ENCODE measurements around the gene MMRN1.

Gene MMRN1

DNA sequence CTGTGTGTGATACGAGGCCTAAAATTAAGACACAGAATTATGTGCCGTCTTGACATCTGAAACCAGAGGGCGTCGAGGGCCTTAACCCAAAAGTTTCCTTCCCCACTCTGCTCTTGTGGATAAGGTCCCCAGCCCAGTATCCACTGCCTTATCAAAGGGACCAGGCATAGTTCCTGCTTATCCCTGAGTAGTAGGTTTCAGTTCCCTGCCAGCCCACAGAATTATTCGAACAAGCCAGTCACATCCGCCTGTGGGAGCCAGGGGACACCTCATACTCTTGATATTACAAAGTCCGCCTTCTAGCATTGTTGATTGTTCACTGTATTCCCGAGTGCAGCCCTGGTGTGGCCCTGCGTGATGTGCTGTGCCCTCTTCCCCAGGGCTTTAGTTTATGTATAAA lies 5.4 kb upstream of the MMRN1 start:
- no peak overlapping the region for H2AFZ ChIP-seq (ENCODE audit: low read length)
- no peaks in the 10 kb centered on the region for H3K27me3 ChIP-seq (replicated peaks; ENCODE audit: insufficient read depth, low read length)
- H3K9me2 ChIP-seq (replicated peaks; ENCODE audit: insufficient read depth, low read length), result no peaks in the 10 kb centered on the region

GRCh38 chr4:89897867-89898266 lies 3.2 kb downstream of the MMRN1 start:
- Histone ChIP-seq H3K27me3 (replicated peaks; ENCODE audit: insufficient read depth, low read length) (no peaks in the 10 kb centered on the region), H3F3A (ENCODE audit: insufficient read depth, low read length) (0 out of 2 replicates have a peak, but pooled peaks cover 3% of the 10 kb centered on the region), H3K27ac (ENCODE audit: low read length) (no peak overlapping the region), H3K4me1 (ENCODE audit: low read length) (peaks cover 25% of the 10 kb centered on the region), H3K9me3 (replicated peaks; ENCODE audit: insufficient read depth, low read length) (no peaks in the 10 kb centered on the region), H4K20me1 (ENCODE audit: insufficient read depth, low read length) (no peaks in the 10 kb centered on the region), H3K4me2 (ENCODE audit: low read depth, low read length) (no peak overlapping the region), H3K9me2 (replicated peaks; ENCODE audit: insufficient read depth, low read length) (no peaks in the 10 kb centered on the region), H3K36me3 (replicated peaks; ENCODE audit: insufficient read depth, low read length) (no peaks in the 10 kb centered on the region), H3K79me2 (ENCODE audit: low read length) (no peaks in the 10 kb centered on the region), H3K4me3 (ENCODE audit: low read length) (no peak overlapping the region), H3K9ac (ENCODE audit: low read length) (no peak overlapping the region), H2AFZ (ENCODE audit: low read length) (no peak overlapping the region)
- DNase-seq, result no peak
- TF ChIP-seq EZH2 (optimal IDR thresholded peaks at IDR 0.05; ENCODE audit: low read depth, low read length) (no peak), EZH2phosphoT487 (IDR thresholded peaks at IDR 0.05; ENCODE audit: low read length) (no peak)
- TF ChIP-seq, protein P1, sequence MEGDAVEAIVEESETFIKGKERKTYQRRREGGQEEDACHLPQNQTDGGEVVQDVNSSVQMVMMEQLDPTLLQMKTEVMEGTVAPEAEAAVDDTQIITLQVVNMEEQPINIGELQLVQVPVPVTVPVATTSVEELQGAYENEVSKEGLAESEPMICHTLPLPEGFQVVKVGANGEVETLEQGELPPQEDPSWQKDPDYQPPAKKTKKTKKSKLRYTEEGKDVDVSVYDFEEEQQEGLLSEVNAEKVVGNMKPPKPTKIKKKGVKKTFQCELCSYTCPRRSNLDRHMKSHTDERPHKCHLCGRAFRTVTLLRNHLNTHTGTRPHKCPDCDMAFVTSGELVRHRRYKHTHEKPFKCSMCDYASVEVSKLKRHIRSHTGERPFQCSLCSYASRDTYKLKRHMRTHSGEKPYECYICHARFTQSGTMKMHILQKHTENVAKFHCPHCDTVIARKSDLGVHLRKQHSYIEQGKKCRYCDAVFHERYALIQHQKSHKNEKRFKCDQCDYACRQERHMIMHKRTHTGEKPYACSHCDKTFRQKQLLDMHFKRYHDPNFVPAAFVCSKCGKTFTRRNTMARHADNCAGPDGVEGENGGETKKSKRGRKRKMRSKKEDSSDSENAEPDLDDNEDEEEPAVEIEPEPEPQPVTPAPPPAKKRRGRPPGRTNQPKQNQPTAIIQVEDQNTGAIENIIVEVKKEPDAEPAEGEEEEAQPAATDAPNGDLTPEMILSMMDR (IDR thresholded peaks at IDR 0.05; ENCODE audit: low read length), result no peak

More for the DNA sequence above, 5.4 kb upstream of the MMRN1 start:
- Histone ChIP-seq H3K36me3 (replicated peaks; ENCODE audit: insufficient read depth, low read length) (no peaks in the 10 kb centered on the region), H3K27ac (ENCODE audit: low read length) (no peak overlapping the region), H4K20me1 (ENCODE audit: insufficient read depth, low read length) (no peaks in the 10 kb centered on the region), H3K4me3 (ENCODE audit: low read length) (no peak overlapping the region), H3K4me2 (ENCODE audit: low read depth, low read length) (no peak overlapping the region), H3K4me1 (ENCODE audit: low read length) (peaks cover 6% of the 10 kb centered on the region; the same call in 1 of the 2 replicates), H3F3A (ENCODE audit: insufficient read depth, low read length) (no peaks in the 10 kb centered on the region), H3K9me3 (replicated peaks; ENCODE audit: insufficient read depth, low read length) (no peaks in the 10 kb centered on the region), H3K9ac (ENCODE audit: low read length) (no peak overlapping the region), H3K79me2 (ENCODE audit: low read length) (no peaks in the 10 kb centered on the region)
- TF ChIP-seq EZH2phosphoT487 (IDR thresholded peaks at IDR 0.05; ENCODE audit: low read length) (no peak), EZH2 (optimal IDR thresholded peaks at IDR 0.05; ENCODE audit: low read depth, low read length) (no peak)
- TF ChIP-seq, protein P1 (IDR thresholded peaks at IDR 0.05; ENCODE audit: low read length), result no peak
- no peak for DNase-seq

DNA sequence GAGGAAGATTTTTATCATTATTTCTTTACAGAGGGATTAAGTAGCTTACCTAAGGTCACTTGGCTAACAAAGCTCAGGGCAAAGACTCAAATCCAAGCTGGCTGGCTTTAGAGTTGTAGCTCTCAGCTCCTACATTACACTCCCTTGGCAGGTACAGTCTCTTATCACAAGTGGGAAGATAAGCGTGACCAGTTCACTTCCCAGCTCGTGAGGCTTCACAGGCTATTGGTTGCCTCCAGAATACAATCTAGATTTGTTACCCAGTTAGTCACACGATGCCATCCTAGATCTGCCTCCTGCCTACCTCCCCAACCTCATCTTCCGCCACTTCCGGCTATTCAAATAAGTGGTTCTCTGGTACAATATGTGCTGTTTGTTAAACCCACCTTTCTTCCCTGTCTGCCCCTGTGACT lies 3.7 kb downstream of the MMRN1 start:
- no peak overlapping the region for H3K4me3 ChIP-seq (ENCODE audit: low read length)
- no peak for DNase-seq
- H2AFZ ChIP-seq (ENCODE audit: low read length), result no peak overlapping the region

More for the DNA sequence above, 3.7 kb downstream of the MMRN1 start:
- peaks cover 25% of the 10 kb centered on the region for H3K4me1 ChIP-seq (ENCODE audit: low read length)
- H3F3A ChIP-seq (ENCODE audit: insufficient read depth, low read length), result 0 out of 2 replicates have a peak, but pooled peaks cover 3% of the 10 kb centered on the region
- no peaks in the 10 kb centered on the region for H3K79me2 ChIP-seq (ENCODE audit: low read length)
- no peaks in the 10 kb centered on the region for H4K20me1 ChIP-seq (ENCODE audit: insufficient read depth, low read length)
- H3K4me2 ChIP-seq (ENCODE audit: low read depth, low read length), result no peak overlapping the region
- no peak overlapping the region for H3K27ac ChIP-seq (ENCODE audit: low read length)
- no peaks in the 10 kb centered on the region for H3K27me3 ChIP-seq (replicated peaks; ENCODE audit: insufficient read depth, low read length)
- no peaks in the 10 kb centered on the region for H3K36me3 ChIP-seq (replicated peaks; ENCODE audit: insufficient read depth, low read length)
- H3K9ac ChIP-seq (ENCODE audit: low read length), result no peak overlapping the region
- H3K9me2 ChIP-seq (replicated peaks; ENCODE audit: insufficient read depth, low read length), result no peaks in the 10 kb centered on the region
- H3K9me3 ChIP-seq (replicated peaks; ENCODE audit: insufficient read depth, low read length), result no peaks in the 10 kb centered on the region
- TF ChIP-seq EZH2 (optimal IDR thresholded peaks at IDR 0.05; ENCODE audit: low read depth, low read length), result no peak
- TF ChIP-seq EZH2phosphoT487 (IDR thresholded peaks at IDR 0.05; ENCODE audit: low read length), result no peak
- TF ChIP-seq, protein P1 (IDR thresholded peaks at IDR 0.05; ENCODE audit: low read length), result no peak

All from MM.1S (cell line).